KOPT-K1 (cell line): Measurements from ENCODE around the gene PHACTR1.

Source experiments
- H3K27ac ChIP-seq: fragments of 200-600 bp; sonication (generic); 2 replicates; pipeline ENCODE4 v1.5.1; 2016; ENCODE audit warnings: antibody characterized with exemption, mild to moderate bottlenecking, low read depth, low read length; ENCODE audit not compliant: poor library complexity, severe bottlenecking
- H3K36me3 ChIP-seq: fragments of 200-600 bp; sonication (generic); 2 replicates; pipeline ENCODE4 v1.5.1; 2017; ENCODE audit warnings: antibody characterized with exemption, mild to moderate bottlenecking, low read length, moderate library complexity; ENCODE audit not compliant: insufficient read depth
- H3K9me3 ChIP-seq: fragments of 200-600 bp; sonication (generic); 2 replicates; pipeline ENCODE4 v1.5.1; 2017; ENCODE audit warnings: antibody characterized with exemption, low read length, mild to moderate bottlenecking; ENCODE audit not compliant: insufficient read depth, poor library complexity, severe bottlenecking

Gene PHACTR1

DNA sequence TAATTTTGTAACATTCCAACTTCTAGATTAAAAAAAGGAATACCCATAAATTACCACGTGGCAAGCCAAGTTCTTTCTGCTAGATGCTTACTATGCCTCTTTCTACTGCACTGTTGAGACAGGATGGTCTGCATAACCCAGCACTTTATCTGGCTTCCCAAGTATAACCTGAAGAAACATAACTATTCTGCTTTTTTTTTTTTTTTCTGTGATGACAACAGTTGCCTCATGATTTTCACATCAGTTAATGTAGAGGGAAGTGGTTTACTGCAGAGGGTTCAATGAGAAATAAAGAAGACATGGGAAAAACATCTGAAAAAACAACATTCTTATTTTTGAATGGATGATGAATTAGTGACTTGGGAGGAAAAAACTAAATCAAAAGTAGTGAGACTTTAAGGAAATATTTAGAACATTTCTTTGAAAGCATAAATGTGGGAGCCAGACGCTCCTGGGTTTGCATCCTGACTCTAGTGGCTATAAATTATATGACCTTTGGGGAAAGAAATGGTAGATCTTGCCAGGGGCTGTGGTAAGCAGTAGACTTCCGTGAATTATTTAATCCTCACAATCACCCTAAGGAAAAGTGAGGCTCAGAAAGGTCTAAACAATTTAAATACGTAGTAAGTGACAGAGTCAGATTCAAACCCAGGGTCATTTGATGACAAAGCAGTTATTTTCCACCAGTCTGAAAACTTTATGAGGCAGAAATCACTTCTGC, 230.7 kb downstream of the PHACTR1 start:
- Histone ChIP-seq H3K27ac (no peak overlapping the region), H3K9me3 (no peaks in the 10 kb centered on the region), H3K36me3 (no peaks in the 10 kb centered on the region)

DNA sequence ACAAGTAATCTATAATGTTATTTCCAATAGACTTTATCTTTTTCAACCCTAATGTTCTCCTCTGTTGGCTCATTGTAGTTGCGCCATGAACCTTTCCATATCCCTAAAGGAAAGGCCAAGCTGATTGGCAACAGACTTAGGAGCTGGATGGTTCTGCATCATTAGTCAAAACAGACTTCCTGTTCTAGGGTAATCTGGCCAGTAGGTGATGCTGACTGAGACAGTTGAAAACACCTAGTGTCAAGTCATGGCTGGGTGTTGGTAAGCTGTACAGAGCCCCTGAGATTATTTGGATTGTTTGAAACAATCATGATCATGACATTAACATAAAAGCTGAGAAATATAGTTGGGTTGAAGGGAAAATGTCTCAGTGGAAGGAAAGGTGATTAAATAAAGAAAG, 231.4 kb downstream of the PHACTR1 start:
- Histone ChIP-seq H3K27ac (no peak overlapping the region), H3K9me3 (no peaks in the 10 kb centered on the region), H3K36me3 (no peaks in the 10 kb centered on the region)

GRCh38 chr6:12950976-12951375, 234.4 kb downstream of the PHACTR1 start:
- Histone ChIP-seq H3K9me3 (no peaks in the 10 kb centered on the region), H3K27ac (no peak overlapping the region), H3K36me3 (no peaks in the 10 kb centered on the region)

- Histone ChIP-seq H3K36me3 (no peaks in the 10 kb centered on the region), H3K9me3 (no peaks in the 10 kb centered on the region), H3K27ac (no peak overlapping the region)
These were observed 234.8 kb downstream of the PHACTR1 start for GRCh38 chr6:12951415-12951814.

GRCh38 chr6:12952318-12952717, 235.8 kb downstream of the PHACTR1 start:
- no peaks in the 10 kb centered on the region for H3K36me3 ChIP-seq
- H3K9me3 ChIP-seq: no peaks in the 10 kb centered on the region
- H3K27ac ChIP-seq: no peak overlapping the region

- H3K36me3 ChIP-seq: no peaks in the 10 kb centered on the region
- no peaks in the 10 kb centered on the region for H3K9me3 ChIP-seq
- no peak overlapping the region for H3K27ac ChIP-seq
These were observed 239.4 kb downstream of the PHACTR1 start for GRCh38 chr6:12955956-12956355.

GRCh38 chr6:12956991-12957320, 240.4 kb downstream of the PHACTR1 start:
- H3K36me3 ChIP-seq: no peaks in the 10 kb centered on the region
- H3K9me3 ChIP-seq: no peaks in the 10 kb centered on the region
- no peak overlapping the region for H3K27ac ChIP-seq

GRCh38 chr6:12957321-12958051, 240.9 kb downstream of the PHACTR1 start:
- Histone ChIP-seq H3K9me3 (no peaks in the 10 kb centered on the region), H3K36me3 (no peaks in the 10 kb centered on the region), H3K27ac (no peak overlapping the region)

- H3K27ac ChIP-seq: no peak overlapping the region
- H3K9me3 ChIP-seq: no peaks in the 10 kb centered on the region
- no peaks in the 10 kb centered on the region for H3K36me3 ChIP-seq
These were observed 241.6 kb downstream of the PHACTR1 start for GRCh38 chr6:12958052-12958706.

DNA sequence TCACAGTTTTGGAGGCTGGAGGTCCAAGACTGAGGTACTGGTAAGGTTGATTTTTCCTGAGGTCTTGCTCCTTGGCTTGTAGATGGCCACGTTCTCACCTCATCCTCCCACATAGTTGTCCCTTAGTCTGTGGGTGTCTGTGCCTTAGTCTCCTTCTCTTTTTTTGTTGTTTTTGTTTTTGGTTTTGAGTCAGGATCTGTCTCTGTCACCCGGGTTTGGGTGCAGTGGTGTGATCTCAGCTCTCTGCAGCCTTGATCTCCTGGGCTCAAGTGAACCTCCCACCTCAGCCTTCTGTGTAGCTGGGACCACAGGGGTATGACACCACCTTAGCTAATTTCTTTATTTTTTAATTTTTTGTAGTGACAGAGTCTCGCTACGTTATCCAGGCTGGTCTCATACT, 245.2 kb downstream of the PHACTR1 start:
- Histone ChIP-seq H3K27ac (no peak overlapping the region), H3K36me3 (no peaks in the 10 kb centered on the region), H3K9me3 (no peaks in the 10 kb centered on the region)

GRCh38 chr6:12962529-12962928, 246.0 kb downstream of the PHACTR1 start:
- no peaks in the 10 kb centered on the region for H3K36me3 ChIP-seq
- no peaks in the 10 kb centered on the region for H3K9me3 ChIP-seq
- no peak overlapping the region for H3K27ac ChIP-seq

- Histone ChIP-seq H3K27ac (no peak overlapping the region), H3K9me3 (no peaks in the 10 kb centered on the region)
These were observed 246.4 kb downstream of the PHACTR1 start for GRCh38 chr6:12962987-12963386.

GRCh38 chr6:12963567-12963966, 247.0 kb downstream of the PHACTR1 start:
- no peaks in the 10 kb centered on the region for H3K36me3 ChIP-seq
- H3K27ac ChIP-seq: no peak overlapping the region
- no peaks in the 10 kb centered on the region for H3K9me3 ChIP-seq

More at GRCh38 chr6:12962987-12963386, 246.4 kb downstream of the PHACTR1 start:
- H3K36me3 ChIP-seq: no peaks in the 10 kb centered on the region

DNA sequence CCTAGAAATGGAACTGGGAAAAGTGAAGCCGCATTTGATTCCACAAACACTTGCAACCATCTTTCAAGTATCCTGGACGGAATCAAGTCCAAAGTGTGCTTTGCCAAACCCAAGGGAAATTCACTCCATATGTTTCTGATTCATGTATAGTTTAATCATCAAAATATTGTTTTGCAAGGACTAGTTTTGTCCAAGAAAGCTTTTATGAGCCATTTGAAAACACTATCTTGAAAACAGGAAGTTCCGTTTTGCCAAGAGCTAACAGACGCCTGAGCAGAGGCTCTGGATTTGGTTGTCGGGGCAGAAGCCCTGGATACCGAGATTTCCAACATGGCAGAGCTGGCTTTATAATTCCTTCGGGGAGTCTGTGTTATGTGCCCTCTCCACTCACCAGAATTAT, 251.1 kb downstream of the PHACTR1 start:
- no peaks in the 10 kb centered on the region for H3K9me3 ChIP-seq
- H3K36me3 ChIP-seq: no peaks in the 10 kb centered on the region
- H3K27ac ChIP-seq: no peak overlapping the region

GRCh38 chr6:12968290-12968689, 251.7 kb downstream of the PHACTR1 start:
- H3K9me3 ChIP-seq: no peaks in the 10 kb centered on the region
- no peaks in the 10 kb centered on the region for H3K36me3 ChIP-seq

More at GRCh38 chr6:12968290-12968689, 251.7 kb downstream of the PHACTR1 start:
- H3K27ac ChIP-seq: no peak overlapping the region
